Cardiac fibroblast (primary cell): ENCODE results near the gene TINAGL1.

ENCODE experiments used
- DNase-seq, 2 donors: peaks; one replicate each; pipeline versions ENCODE4 v3.0.0 to v3.0.0-alpha.2; 2010; ENCODE audit warnings: low read depth in 2 of 2
- H3K4me3 ChIP-seq, 2 donors: replicated peaks in 1 of 2; 1 replicate in 1 of 2; 2 replicates in 1 of 2; pipeline ENCODE4 v1.5.1; 2011; ENCODE audit warnings: low read depth in 2 of 2, low read length in 2 of 2, mild to moderate bottlenecking in 2 of 2, moderate library complexity in 1 of 2
- CTCF ChIP-seq: IDR thresholded peaks from one replicate; pipeline ENCODE4 v1.5.1; 2011; ENCODE audit warnings: low read depth, mild to moderate bottlenecking, low read length, inconsistent platforms

TINAGL1 gene

GRCh38 chr1:31552489-31552888 is 23.8 kb upstream of the TINAGL1 start:
- H3K4me3 ChIP-seq: no peak overlapping the region
- no peak for DNase-seq
- no peak for TF ChIP-seq CTCF

- no peak overlapping the region for H3K4me3 ChIP-seq
- no peak for TF ChIP-seq CTCF
- no peak for DNase-seq
Observed at GRCh38 chr1:31556481-31557006, 19.8 kb upstream of the TINAGL1 start.

- no peak for TF ChIP-seq CTCF
- H3K4me3 ChIP-seq: no peak overlapping the region
- no peak for DNase-seq
Observed at GRCh38 chr1:31559715-31560114, 16.6 kb upstream of the TINAGL1 start.

GRCh38 chr1:31560394-31560793 is 15.9 kb upstream of the TINAGL1 start:
- DNase-seq: no peak
- no peak for TF ChIP-seq CTCF
- H3K4me3 ChIP-seq: no peak overlapping the region

- DNase-seq: peak; percentile 19 to 47
- no peak overlapping the region for H3K4me3 ChIP-seq
- TF ChIP-seq CTCF: no peak
Observed at GRCh38 chr1:31562707-31563360, 13.5 kb upstream of the TINAGL1 start.

- no peak for TF ChIP-seq CTCF
- no peak for DNase-seq
- H3K4me3 ChIP-seq: no peak overlapping the region
Observed at GRCh38 chr1:31564606-31564989, 11.7 kb upstream of the TINAGL1 start.
